ENCODE measurements around the gene MIOX. TPM values are rescaled to one million over a fixed set of nuclear protein-coding genes. Genes with fewer than 3 reads are reported as not detected.

The MIOX gene
- total and polyA plus RNA-seq, 2 of the 13 experiments (the other 11 are each of a cell fraction or from before 2014, with no cell fraction given) = 1.5 to 2.9 TPM

- 0 out of 5 replicates have a peak, but pooled peaks cover 0 to 6% of the 10 kb centered on the region in 2 experiments for H3K27me3 ChIP-seq (ENCODE audit: control insufficient read depth in 1 of 2, insufficient read depth in 2 of 2, low read length in 2 of 2)
- DNase-seq (ENCODE audit: low spot score) = no peak
- no peaks in the 10 kb centered on the region for H3K9me3 ChIP-seq (ENCODE audit: low read length)
- no TSS peak for BruUV-seq (replicated peaks)
- no peaks in the 10 kb centered on the region for H4K20me1 ChIP-seq (ENCODE audit: insufficient read depth, low read length)
- peak; percentile 38 for ATAC-seq
- no peaks in the 10 kb centered on the region for H3K36me3 ChIP-seq (replicated peaks in 1 of 2; ENCODE audit: control insufficient read depth in 1 of 2, insufficient read depth in 2 of 2, low read length in 2 of 2)
- peak overlapping the region; percentile 73 for H3K9ac ChIP-seq (ENCODE audit: insufficient read depth, low read depth, low read length)
- 4% methylated on average over 27 of the region's 56 CpGs for WGBS (ENCODE audit: low lambda C conversion rate)
- no peak for FAIRE-seq
- peak overlapping the region; percentile 74 for H3K27ac ChIP-seq (ENCODE audit: extremely low read length, insufficient read depth, low read length)
- ChIA-PET CTCF (ENCODE audit: low intra/inter-chr PET ratio, low total read pairs) (no interaction called here), POLR2A (interaction anchor here (0.8 to 5.9 kb wide), 8 partner anchors 9 to 109 kb away, joined by 3 to 34 read pairs (median 6); partner anchors contain the start of genes CHKB, KLHDC7B, LMF2 and NCAPH2)
- no peaks in the 10 kb centered on the region for H3K79me2 ChIP-seq (ENCODE audit: insufficient read depth, low read length)
- in situ Hi-C loops (cut with HindIII; ENCODE audit: extremely low pct_ligation_motif_present, low pct_unique_long_range_greater_than_20kb) (loop anchor here (5.0 kb wide), 1 partner anchor 35 kb away; no protein-coding TSS in a partner anchor), intact Hi-C loops (cut with micrococcal nuclease; ENCODE audit: unreplicated experiment) (no loop called here)
- H3K4me1 ChIP-seq (ENCODE audit: insufficient read depth, low read length) = peaks cover 68% of the 10 kb centered on the region
- H2AFZ ChIP-seq (ENCODE audit: low read length) = no peak overlapping the region
- H3K4me3 ChIP-seq (replicated peaks in 1 of 3; ENCODE audit: insufficient read depth in 1 of 3, low read depth in 2 of 3, low read length in 3 of 3) = peak overlapping the region; percentile 58 to 83 (median 74)
- H3K4me2 ChIP-seq (ENCODE audit: low read depth, low read length) = peak overlapping the region; percentile 84
- TF ChIP-seq KDM2A (CRISPR knock-in tag; IDR thresholded peaks at IDR 0.05; ENCODE audit: borderline replicate concordance, low read depth) = peak; percentile 54; the same call in 1 of the 2 replicates
- TF ChIP-seq TARDBP (CRISPR knock-in tag; IDR thresholded peaks at IDR 0.05) = peak; percentile 37; the same call in 1 of the 2 replicates
- TF ChIP-seq ZFP91 (CRISPR knock-in tag; IDR thresholded peaks at IDR 0.05; ENCODE audit: borderline replicate concordance) = peak; percentile 20; the same call in 1 of the 2 replicates
- TF ChIP-seq ZNF18 (CRISPR knock-in tag; IDR thresholded peaks at IDR 0.05; ENCODE audit: insufficient replicate concordance) = peak; percentile 28
- peak; percentile 24; the same call in 1 of the 2 replicates for TF ChIP-seq HOXA5 (CRISPR knock-in tag; IDR thresholded peaks at IDR 0.05)
- peak; percentile 98 for TF ChIP-seq AKAP8 (CRISPR knock-in tag; IDR thresholded peaks at IDR 0.05)
- TF ChIP-seq POLR2G (IDR thresholded peaks at IDR 0.05; ENCODE audit: low read depth, low read length) = peak; percentile 21; the same call in 1 of the 2 replicates
- 0 out of 2 replicates have a peak, but pooled peaks have one; percentile 59 for TF ChIP-seq PCBP1 (IDR thresholded peaks at IDR 0.05; ENCODE audit: borderline replicate concordance, low read depth, low read length)
- no peak for TF ChIP-seq ISL2 (CRISPR knock-in tag; IDR thresholded peaks at IDR 0.05)
- TF ChIP-seq ZFX (CRISPR knock-in tag; IDR thresholded peaks at IDR 0.05; ENCODE audit: low read depth) = peak; percentile 80
- peak; percentile 25; the same call in 1 of the 2 replicates for TF ChIP-seq FOSL2 (CRISPR knock-in tag; IDR thresholded peaks at IDR 0.05)
- peak; percentile 67 for TF ChIP-seq AGO2 (optimal IDR thresholded peaks at IDR 0.05; ENCODE audit: low read depth, low read length)
- TF ChIP-seq HOMEZ (CRISPR knock-in tag; IDR thresholded peaks at IDR 0.05; ENCODE audit: low read depth) = no peak
- 0 out of 2 replicates have a peak, but pooled peaks have one; percentile 0 for TF ChIP-seq NFKB2 (CRISPR knock-in tag; IDR thresholded peaks at IDR 0.05; ENCODE audit: borderline replicate concordance)
- 0 out of 2 replicates have a peak, but pooled peaks have one; percentile 50 for TF ChIP-seq MYPOP (CRISPR knock-in tag; IDR thresholded peaks at IDR 0.05)
- TF ChIP-seq ZNF788 (CRISPR knock-in tag; IDR thresholded peaks at IDR 0.05; ENCODE audit: borderline replicate concordance) = no peak
- TF ChIP-seq ZNF337 (CRISPR knock-in tag; IDR thresholded peaks at IDR 0.05; ENCODE audit: borderline replicate concordance, low read depth) = peak; percentile 45; the same call in 1 of the 2 replicates
Measured at GRCh38 chr22:50531962-50532674, 45.5 kb downstream of the MIOX start.
